CD4-positive, alpha-beta T cell (primary cell): ENCODE measurements around the gene FAM221B. TPM values are rescaled to one million over a fixed set of nuclear protein-coding genes. Genes with fewer than 3 reads are reported as not detected.

Experiments used
- ATAC-seq: fragments of 200-7000 bp; cut with Tn5 transposase; one replicate; pipeline ENCODE4 v1.10.0; 2022; ENCODE audit warnings: mild to moderate bottlenecking; ENCODE audit not compliant: poor library complexity
- CTCF ChIA-PET: fragments of 350-600 bp; sonication (Branson Sonifier 250); formaldehyde crosslinking; loops from one replicate; lab custom pipeline; 2021; ENCODE audit warnings: antibody characterized with exemption, inconsistent platforms; lab: Charles Lee
- POLR2A ChIA-PET: fragments of 350-600 bp; sonication (Branson Sonifier 250); formaldehyde crosslinking; loops from one replicate; lab custom pipeline; 2021; ENCODE audit warnings: antibody characterized with exemption, inconsistent platforms; lab: Charles Lee
- DNase-seq, 14 experiments: peaks; one replicate each; pipeline ENCODE4 v3.0.0-alpha.2; 2013 to 2020; ENCODE audit warnings: mixed read lengths in 2 of 14
- H3K27ac ChIP-seq, 2 donors: one replicate each; pipeline versions ENCODE4 v1.5.1 to v1.7.0; 2013; ENCODE audit warnings: low read length in 2 of 2, low read depth in 1 of 2, mild to moderate bottlenecking in 1 of 2
- H3K27me3 ChIP-seq, 2 experiments: 1 replicate in 1 of 2; 2 replicates in 1 of 2; pipeline versions ENCODE4 v1.6.1 to v1.7.0; 2013; ENCODE audit warnings: low read length in 2 of 2, control low read depth in 1 of 2, mild to moderate bottlenecking in 1 of 2, moderate library complexity in 1 of 2; ENCODE audit not compliant: insufficient read depth in 2 of 2, control insufficient read depth in 1 of 2
- H3K36me3 ChIP-seq: one replicate; pipeline ENCODE4 v1.6.1; 2013; ENCODE audit warnings: low read length, control low read depth; ENCODE audit not compliant: insufficient read depth
- H3K4me1 ChIP-seq: one replicate; pipeline ENCODE4 v1.6.1; 2013; ENCODE audit warnings: low read length, control low read depth; ENCODE audit not compliant: insufficient read depth
- H3K4me3 ChIP-seq: one replicate; pipeline ENCODE4 v1.5.1; 2013; ENCODE audit warnings: mild to moderate bottlenecking, low read length, moderate library complexity
- H3K9me3 ChIP-seq, 2 experiments: 1 replicate in 1 of 2; 2 replicates in 1 of 2; pipeline versions ENCODE4 v1.6.1 to v1.7.0; 2013; ENCODE audit warnings: low read length in 2 of 2, mild to moderate bottlenecking in 2 of 2, control low read depth in 1 of 2, moderate library complexity in 1 of 2; ENCODE audit not compliant: control insufficient read depth in 1 of 2, insufficient read depth in 1 of 2
- H3K27ac Mint-ChIP-seq: one replicate; pipeline ENCODE4 v1.8.0; 2020; ENCODE audit warnings: mixed read lengths
- H3K27me3 Mint-ChIP-seq: one replicate; pipeline ENCODE4 v1.8.0; 2021; ENCODE audit warnings: mixed read lengths
- H3K36me3 Mint-ChIP-seq: one replicate; pipeline ENCODE4 v1.8.0; 2021; ENCODE audit warnings: low read depth, mixed read lengths
- H3K4me1 Mint-ChIP-seq: one replicate; pipeline ENCODE4 v1.8.0; 2021; ENCODE audit warnings: low read depth, mixed read lengths
- H3K4me3 Mint-ChIP-seq: one replicate; pipeline ENCODE4 v1.8.0; 2020; ENCODE audit warnings: mild to moderate bottlenecking, mixed read lengths
- H3K9me3 Mint-ChIP-seq: one replicate; pipeline ENCODE4 v1.8.0; 2020; ENCODE audit warnings: mixed read lengths
- CTCF ChIP-seq: fragments of 200-600 bp; IDR thresholded peaks from one replicate; pipeline ENCODE4 v1.8.0; 2022; ENCODE audit warnings: antibody characterized with exemption, mild to moderate bottlenecking
- intact Hi-C, 2 experiments: fragments of 100-400 bp; cut with DNase I in 1 of 2; cut with micrococcal nuclease in 1 of 2; formaldehyde crosslinking; loops; one replicate each; pipeline versions ENCODE4 v1.15.1 to v1.9.0; 2023 to 2025; cut with DNase I, micrococcal nuclease
- total RNA-seq, 174 experiments: library from RNA in 2 of 174; stranded (reverse) in 2 of 174; gene quantifications; one replicate each; pipeline ENCODE4 v1.2.3 and lab custom pipeline; 2021 to 2026

The FAM221B gene
- total RNA-seq, 2 experiments from 2014 or later: not detected

- Mint-ChIP-seq H3K4me3 (no peak overlapping the region), H3K27me3 (no peaks in the 10 kb centered on the region), H3K27ac (no peak overlapping the region), H3K36me3 (peaks cover 23% of the 10 kb centered on the region), H3K9me3 (no peaks in the 10 kb centered on the region), H3K4me1 (peaks cover 7% of the 10 kb centered on the region)
- ChIA-PET POLR2A (no interaction called here), CTCF (no interaction called here)
- no peak overlapping the region for H3K4me3 ChIP-seq
- H3K36me3 ChIP-seq: peaks cover 28% of the 10 kb centered on the region
- TF ChIP-seq CTCF: no peak
- no peaks in the 10 kb centered on the region for H3K9me3 ChIP-seq
- no peak for DNase-seq
- H3K27ac ChIP-seq: no peak overlapping the region
- H3K4me1 ChIP-seq: peaks cover 5% of the 10 kb centered on the region
- no peaks in the 10 kb centered on the region for H3K27me3 ChIP-seq
- no peak for ATAC-seq
- intact Hi-C loops: loop anchor here in 1 of 2 experiments (5.0 kb wide), 1 partner anchor 229 kb away; no protein-coding TSS in a partner anchor
These were observed 35.1 kb downstream of the FAM221B start for GRCh38 chr9:35793461-35793860.

GRCh38 chr9:35792826-35793225 is 35.7 kb downstream of the FAM221B start:
- CTCF ChIA-PET: interaction anchor here (1.6 kb wide), 1 partner anchor 89 kb away, joined by 5 read pairs; no protein-coding TSS in a partner anchor
- H3K4me1 ChIP-seq: peaks cover 5% of the 10 kb centered on the region
- intact Hi-C loops: loop anchor here in 1 of 2 experiments (5.0 kb wide), 1 partner anchor 229 kb away; no protein-coding TSS in a partner anchor
- H3K9me3 ChIP-seq: no peaks in the 10 kb centered on the region
- POLR2A ChIA-PET: no interaction called here
- no peak overlapping the region for H3K4me3 ChIP-seq
- peaks cover 23% of the 10 kb centered on the region for H3K36me3 Mint-ChIP-seq
- no peak for ATAC-seq
- no peaks in the 10 kb centered on the region for H3K27me3 Mint-ChIP-seq
- DNase-seq: no peak
- no peaks in the 10 kb centered on the region for H3K27me3 ChIP-seq
- no peaks in the 10 kb centered on the region for H3K9me3 Mint-ChIP-seq
- H3K4me1 Mint-ChIP-seq: peaks cover 7% of the 10 kb centered on the region
- H3K27ac Mint-ChIP-seq: no peak overlapping the region
- H3K27ac ChIP-seq: no peak overlapping the region
- peaks cover 25% of the 10 kb centered on the region for H3K36me3 ChIP-seq
- TF ChIP-seq CTCF: no peak
- H3K4me3 Mint-ChIP-seq: no peak overlapping the region

GRCh38 chr9:35792024-35792813 is 36.3 kb downstream of the FAM221B start:
- POLR2A ChIA-PET: no interaction called here
- Histone ChIP-seq H3K9me3 (no peaks in the 10 kb centered on the region), H3K27ac (no peak overlapping the region), H3K36me3 (peaks cover 21% of the 10 kb centered on the region), H3K27me3 (no peaks in the 10 kb centered on the region), H3K4me3 (no peak overlapping the region), H3K4me1 (peaks cover 5% of the 10 kb centered on the region)
- peaks cover 29% of the 10 kb centered on the region for H3K36me3 Mint-ChIP-seq
- no peak for ATAC-seq
- H3K27me3 Mint-ChIP-seq: no peaks in the 10 kb centered on the region
- CTCF ChIA-PET: interaction anchor here (1.6 kb wide), 1 partner anchor 90 kb away, joined by 5 read pairs; no protein-coding TSS in a partner anchor
- H3K4me3 Mint-ChIP-seq: no peak overlapping the region
- no peak for TF ChIP-seq CTCF
- intact Hi-C loops: loop anchor here in 1 of 2 experiments (5.0 kb wide), 1 partner anchor 230 kb away; no protein-coding TSS in a partner anchor
- peaks cover 7% of the 10 kb centered on the region for H3K4me1 Mint-ChIP-seq
- no peak for DNase-seq
- no peaks in the 10 kb centered on the region for H3K9me3 Mint-ChIP-seq
- H3K27ac Mint-ChIP-seq: no peak overlapping the region
